Stimulated activated CD4-positive, alpha-beta T cell treated with anti-CD3 and anti-CD28 coated beads, TNF-alpha, amount 100 ng/mL, for 48 hours (primary cell): ENCODE measurements around the gene FRMD4B.
A peak's percentile ranks its signal among the peaks of the same experiment; 100 is the strongest.
"Not testable (repeated sequence)": the region's sequence is repeated elsewhere in the genome, so short reads cannot be mapped to it uniquely, and the experiment has no call there.

ENCODE experiments used
- DNase-seq, 3 donors: peaks; one replicate each; pipeline ENCODE4 v3.0.0-alpha.2; 2020; ENCODE audit warnings: low read depth in 3 of 3

FRMD4B gene

DNA sequence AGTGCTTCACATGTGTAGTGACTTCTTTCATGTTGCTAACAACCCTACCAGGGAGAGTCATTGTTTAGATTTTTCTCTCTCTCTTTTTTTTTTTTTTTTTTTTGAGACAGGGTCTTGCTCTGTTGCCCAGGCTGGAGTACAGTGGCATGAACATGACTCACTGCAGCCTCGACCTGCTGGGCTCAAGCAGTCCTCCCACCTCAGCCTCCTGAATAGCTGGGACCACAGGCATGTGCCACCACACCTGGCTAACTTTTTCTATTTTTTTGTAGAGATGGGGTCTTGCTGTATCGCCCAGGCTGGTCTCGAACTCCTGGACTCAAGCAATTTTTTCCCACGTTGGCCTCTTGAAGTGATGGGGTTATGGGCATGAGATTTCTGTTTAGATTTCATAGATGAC, 63.4 kb downstream of the FRMD4B start:
- DNase-seq: not testable (repeated sequence)

DNA sequence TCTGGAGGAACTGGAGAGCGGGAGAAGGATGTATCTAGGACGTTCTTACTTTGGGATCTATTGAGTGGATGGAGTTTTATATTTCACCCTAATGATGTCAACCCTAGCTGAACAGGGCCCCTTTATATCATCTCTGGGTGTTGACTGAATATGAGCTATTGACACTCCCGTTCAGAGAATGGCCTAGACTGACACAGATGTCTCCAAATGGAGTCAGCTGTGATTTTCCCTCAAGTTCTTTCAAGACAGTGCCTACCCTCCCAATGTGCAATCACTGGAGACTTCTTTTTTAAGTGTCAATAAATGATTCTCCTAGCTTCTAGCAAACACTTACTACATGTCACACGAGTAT, 63.8 kb downstream of the FRMD4B start:
- DNase-seq: no peak

DNA sequence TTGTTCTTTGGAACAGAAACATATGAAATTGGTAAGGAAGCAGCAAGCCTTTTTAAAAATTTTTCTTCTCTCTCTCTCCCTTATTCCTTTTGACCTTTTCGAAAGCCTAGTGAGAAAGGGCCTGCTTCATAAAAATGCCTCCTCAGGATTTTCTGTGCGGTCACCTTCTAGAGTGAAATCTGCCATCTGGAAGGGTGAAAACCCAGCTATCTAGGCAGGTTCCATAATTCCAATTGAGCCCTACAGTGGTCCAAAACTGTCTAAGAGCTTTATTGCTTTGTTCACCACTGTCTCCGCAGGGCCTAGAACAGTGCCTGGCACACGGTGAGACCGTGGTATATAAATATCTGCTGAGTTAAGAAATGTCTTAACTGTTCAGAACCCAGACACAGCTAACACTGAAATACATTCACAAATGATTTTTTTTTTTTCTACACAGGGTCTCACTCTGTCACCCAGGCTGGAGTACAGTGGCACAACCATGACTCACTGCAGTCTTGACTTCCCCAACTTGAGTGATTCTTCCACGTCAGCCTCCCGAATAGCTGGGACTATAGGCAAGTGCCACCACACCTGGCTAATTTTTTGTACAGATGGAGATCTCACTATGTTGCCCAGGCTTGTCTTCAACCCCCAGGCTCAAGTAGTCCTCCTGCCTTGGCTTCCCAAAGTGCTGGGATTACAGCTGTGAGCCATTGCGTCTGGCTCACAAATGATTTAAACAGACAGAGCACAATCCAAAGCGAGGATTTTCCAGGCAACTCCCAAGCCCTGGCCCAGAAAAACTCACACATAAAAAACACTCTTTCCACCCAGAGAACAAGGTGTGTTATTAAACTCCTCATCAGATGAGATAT, 64.4 kb downstream of the FRMD4B start:
- no peak for DNase-seq

DNA sequence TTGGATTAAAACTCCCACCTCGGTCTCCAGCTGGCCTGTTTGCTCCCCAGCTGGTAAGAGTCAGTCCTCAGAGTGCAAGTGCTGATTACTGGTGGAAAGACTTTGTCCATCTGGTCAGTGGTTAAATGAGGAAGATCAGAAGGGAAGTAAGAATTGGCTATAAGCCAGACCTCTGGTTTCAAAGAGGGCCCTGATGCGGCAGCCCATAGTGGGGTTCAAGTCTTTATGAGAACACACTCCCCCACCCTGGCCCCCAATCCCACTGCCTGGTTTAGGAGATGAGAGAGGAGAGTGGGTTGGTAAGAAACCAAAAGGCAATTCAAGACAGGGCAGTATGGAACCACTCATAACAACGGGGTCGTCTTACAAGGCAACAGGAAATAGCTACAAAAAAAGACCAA, 65.0 kb downstream of the FRMD4B start:
- no peak for DNase-seq

DNA sequence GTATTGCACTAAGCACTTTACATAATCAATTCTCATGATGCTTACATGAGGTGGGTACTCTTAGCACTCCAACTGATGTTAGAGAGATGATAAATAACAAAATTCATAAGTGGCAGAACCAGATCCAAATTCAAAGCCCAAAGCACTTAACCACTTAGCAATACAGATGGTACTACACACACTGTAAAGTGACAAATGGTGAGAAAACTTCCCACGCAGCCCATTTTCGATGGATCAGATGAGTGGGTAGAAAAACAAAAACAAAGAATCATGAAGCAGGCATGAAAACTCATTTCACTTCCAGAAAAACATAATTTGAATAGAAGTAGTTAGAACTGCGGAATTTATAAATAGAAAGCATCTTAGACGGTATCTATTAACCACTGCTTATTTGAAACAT, 66.2 kb downstream of the FRMD4B start:
- no peak for DNase-seq

- DNase-seq: no peak
Measured at GRCh38 chr3:69318410-69318809, 67.5 kb downstream of the FRMD4B start.

GRCh38 chr3:69313251-69313650, 72.6 kb downstream of the FRMD4B start:
- no peak for DNase-seq

DNA sequence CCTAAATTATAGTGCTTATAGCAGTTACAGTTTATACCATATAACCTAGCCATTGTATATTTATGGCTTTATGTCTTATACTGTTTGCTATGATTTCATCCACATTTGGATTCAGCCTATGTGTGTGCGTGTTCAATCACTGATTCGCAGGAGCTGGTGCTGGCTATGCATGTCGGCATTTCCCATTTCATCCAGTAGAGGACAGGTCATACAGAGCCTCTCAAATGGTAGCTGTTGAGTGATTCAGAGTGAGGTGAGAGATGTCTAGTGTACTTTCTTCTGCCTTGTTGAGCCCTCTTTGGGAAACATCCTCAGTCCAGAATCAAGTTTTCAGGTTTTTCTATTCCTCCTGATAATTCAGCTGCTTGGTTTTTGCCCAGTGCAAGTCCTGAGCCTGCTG, 76.1 kb downstream of the FRMD4B start:
- DNase-seq: no peak

- peak; percentile 54 to 63 (median 61) for DNase-seq
Measured at GRCh38 chr3:69306239-69307185, 79.4 kb downstream of the FRMD4B start.

DNA sequence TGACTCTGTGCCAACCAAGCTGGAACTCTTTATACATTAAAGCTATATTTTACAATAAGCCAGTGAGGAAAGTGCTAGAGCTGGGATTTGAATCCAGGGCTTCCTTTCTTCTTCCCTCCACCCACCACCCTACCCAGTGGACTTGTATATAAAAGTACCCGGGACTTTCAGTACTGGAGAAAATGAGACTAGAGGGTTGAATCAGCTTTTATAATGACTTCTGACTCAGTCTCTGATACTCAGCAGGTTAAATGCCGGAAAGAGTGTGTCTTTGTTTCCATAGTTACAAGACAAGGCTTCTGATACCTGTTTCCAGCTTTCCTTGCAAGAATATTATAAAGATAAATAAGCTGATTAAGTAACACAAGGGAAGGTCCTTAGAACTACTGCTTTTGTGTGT, 80.9 kb downstream of the FRMD4B start:
- DNase-seq: no peak

- DNase-seq: no peak
Measured at GRCh38 chr3:69304396-69304795, 81.5 kb downstream of the FRMD4B start.

GRCh38 chr3:69300296-69300695, 85.6 kb downstream of the FRMD4B start:
- DNase-seq: no peak

DNA sequence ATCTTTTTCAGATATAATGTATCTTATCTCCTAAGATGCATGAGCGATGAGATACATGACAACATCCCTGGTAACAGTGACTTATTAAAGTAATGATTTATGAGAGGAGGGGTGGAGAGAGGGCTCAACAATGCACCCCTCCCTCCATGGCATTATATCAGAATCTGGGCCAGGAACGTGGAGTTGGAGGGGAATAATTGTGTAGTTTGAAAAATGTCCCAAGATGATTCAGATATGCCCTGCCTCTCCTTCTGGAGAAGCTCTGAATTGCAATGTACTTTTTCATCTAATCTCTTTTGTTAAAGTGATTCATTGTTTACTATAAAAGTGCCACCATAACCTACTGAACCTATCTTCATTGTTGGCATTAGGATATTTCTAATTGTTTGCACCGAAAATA, 86.5 kb downstream of the FRMD4B start:
- DNase-seq: no peak

DNA sequence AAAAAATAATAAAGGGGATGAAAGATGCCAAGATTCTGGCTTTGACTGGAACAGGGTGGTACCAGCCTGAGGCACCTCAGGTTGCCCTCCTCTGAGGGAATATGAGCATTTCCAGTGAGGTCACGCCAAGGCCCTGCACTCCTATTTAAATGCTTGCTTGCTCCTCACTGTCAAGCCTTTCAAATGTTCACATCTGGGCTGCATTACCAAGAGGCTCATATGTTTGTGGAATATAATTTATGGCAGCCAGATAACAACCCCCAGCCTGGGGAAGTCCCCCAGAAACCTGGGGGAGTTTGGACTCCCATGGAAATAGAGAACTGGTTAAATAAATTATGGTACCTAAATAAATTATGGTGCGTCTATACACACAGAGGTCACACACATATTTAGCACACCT, 88.4 kb downstream of the FRMD4B start:
- no peak for DNase-seq

DNA sequence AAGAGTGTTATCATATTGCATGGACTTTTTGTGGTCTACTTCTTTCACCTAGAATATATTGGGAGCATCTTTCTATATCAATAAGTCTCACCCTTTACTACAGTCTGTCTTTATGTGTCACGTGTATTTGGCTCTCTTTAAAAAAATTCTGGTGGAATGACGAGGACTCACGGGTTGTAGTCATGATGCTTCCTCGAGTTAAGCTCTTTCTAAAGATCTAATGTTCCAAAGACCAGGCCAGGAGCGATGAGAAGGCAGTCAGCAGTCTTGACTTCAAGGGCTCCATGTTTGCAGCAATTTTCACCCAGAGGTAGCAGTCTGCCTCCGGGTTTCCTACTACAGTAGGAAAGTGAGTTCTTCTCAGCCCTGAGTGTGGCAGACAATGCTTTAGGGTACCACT, 88.9 kb downstream of the FRMD4B start:
- DNase-seq: no peak

GRCh38 chr3:69294014-69294766, 91.7 kb downstream of the FRMD4B start:
- no peak for DNase-seq

- DNase-seq: no peak
Measured at GRCh38 chr3:69292959-69293574, 92.8 kb downstream of the FRMD4B start.

- DNase-seq: no peak
Measured at GRCh38 chr3:69292185-69292584, 93.7 kb downstream of the FRMD4B start.

DNA sequence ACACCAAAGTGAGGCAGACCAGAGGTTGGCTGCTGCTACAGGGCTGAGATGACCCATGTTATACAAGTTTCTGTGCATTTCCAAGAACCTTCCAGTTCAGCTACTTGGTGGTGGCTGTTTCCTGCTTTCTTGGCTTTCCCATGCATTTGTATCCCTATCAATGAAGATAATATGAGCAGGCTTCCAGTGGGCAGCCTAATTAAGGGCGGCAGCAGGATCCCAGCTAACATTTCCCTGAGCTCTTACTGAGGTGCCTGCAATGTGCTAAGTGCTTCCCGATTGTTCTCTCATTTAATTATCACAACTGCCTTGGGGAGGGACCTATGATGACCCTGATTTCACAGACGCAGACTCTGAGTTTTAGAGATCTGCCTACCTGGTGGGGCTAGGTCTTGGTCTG, 95.5 kb downstream of the FRMD4B start:
- no peak for DNase-seq

DNA sequence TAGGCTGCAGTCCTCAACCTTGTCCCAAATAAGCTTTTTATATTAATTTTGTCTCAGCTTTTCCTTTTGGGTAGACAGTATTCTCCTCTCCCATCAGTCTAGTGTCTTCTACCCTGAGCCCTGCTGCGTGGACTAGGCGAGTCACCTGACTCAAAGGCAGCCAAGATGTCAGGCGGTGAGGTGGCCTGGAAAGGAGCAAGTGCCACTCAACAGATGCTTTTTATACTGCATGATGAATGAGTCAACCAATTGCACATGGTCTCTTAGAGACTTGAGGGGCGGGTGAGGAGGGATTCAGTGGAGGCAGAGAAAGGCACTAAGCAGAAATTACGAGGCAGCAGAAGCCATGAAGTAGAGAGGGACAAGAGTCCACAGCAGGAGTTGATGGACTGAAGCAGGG, 95.9 kb downstream of the FRMD4B start:
- no peak for DNase-seq

GRCh38 chr3:69288161-69288895, 97.6 kb downstream of the FRMD4B start:
- DNase-seq: peak; percentile 27 to 53 (median 48)
